ENCODE data around the gene WDR17.

DNA sequence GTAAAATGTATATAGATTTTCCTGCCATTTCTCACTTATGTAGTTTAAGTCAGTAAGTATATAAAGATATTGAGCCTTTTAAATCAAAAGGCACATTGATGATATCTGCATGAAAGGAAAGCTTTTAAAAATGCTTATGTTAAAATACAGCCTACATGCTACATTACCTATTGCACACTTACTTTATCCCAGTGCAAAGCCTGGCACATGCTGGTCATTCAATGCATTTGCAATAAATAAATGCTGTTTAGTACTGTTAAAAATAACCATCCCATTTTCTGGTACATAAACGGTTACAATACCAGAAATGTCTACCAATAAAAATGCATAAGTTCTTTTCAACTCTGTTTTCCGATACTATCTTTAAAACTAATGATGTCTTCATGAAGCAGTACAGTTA is 151.9 kb downstream of the WDR17 start:
- TF ChIP-seq, protein P1, sequence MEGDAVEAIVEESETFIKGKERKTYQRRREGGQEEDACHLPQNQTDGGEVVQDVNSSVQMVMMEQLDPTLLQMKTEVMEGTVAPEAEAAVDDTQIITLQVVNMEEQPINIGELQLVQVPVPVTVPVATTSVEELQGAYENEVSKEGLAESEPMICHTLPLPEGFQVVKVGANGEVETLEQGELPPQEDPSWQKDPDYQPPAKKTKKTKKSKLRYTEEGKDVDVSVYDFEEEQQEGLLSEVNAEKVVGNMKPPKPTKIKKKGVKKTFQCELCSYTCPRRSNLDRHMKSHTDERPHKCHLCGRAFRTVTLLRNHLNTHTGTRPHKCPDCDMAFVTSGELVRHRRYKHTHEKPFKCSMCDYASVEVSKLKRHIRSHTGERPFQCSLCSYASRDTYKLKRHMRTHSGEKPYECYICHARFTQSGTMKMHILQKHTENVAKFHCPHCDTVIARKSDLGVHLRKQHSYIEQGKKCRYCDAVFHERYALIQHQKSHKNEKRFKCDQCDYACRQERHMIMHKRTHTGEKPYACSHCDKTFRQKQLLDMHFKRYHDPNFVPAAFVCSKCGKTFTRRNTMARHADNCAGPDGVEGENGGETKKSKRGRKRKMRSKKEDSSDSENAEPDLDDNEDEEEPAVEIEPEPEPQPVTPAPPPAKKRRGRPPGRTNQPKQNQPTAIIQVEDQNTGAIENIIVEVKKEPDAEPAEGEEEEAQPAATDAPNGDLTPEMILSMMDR (conservative IDR thresholded peaks at IDR 0.05), result no peak
- TF ChIP-seq ZFX (IDR thresholded peaks at IDR 0.05), result no peak

Data from C4-2B (cell line).